RKO (cell line): ENCODE measurements around the gene WDR19.

Source experiments
- DNase-seq: peaks from one replicate; pipeline ENCODE4 v3.0.0-alpha.2; 2016; ENCODE audit warnings: low spot score

WDR19 gene

GRCh38 chr4:39303871-39304270 is 121.5 kb downstream of the WDR19 start:
- DNase-seq = no peak

GRCh38 chr4:39304651-39305050 is 122.3 kb downstream of the WDR19 start:
- DNase-seq = no peak

GRCh38 chr4:39305912-39306677 is 123.8 kb downstream of the WDR19 start:
- DNase-seq = no peak

GRCh38 chr4:39308611-39309010 is 126.3 kb downstream of the WDR19 start:
- no peak for DNase-seq

GRCh38 chr4:39312816-39313215 is 130.5 kb downstream of the WDR19 start:
- no peak for DNase-seq

- peak; percentile 91 for DNase-seq
Observed at GRCh38 chr4:39319676-39320075, 137.3 kb downstream of the WDR19 start.

GRCh38 chr4:39320381-39321115 is 138.2 kb downstream of the WDR19 start:
- peak; percentile 19 for DNase-seq

- no peak for DNase-seq
Observed at GRCh38 chr4:39323821-39324220, 141.5 kb downstream of the WDR19 start.

- no peak for DNase-seq
Observed at GRCh38 chr4:39324446-39324845, 142.1 kb downstream of the WDR19 start.

- no peak for DNase-seq
Observed at GRCh38 chr4:39324897-39325613, 142.7 kb downstream of the WDR19 start.

GRCh38 chr4:39326468-39326977 is 144.2 kb downstream of the WDR19 start:
- no peak for DNase-seq

GRCh38 chr4:39330353-39330752 is 148.0 kb downstream of the WDR19 start:
- no peak for DNase-seq

GRCh38 chr4:39331191-39331590 is 148.9 kb downstream of the WDR19 start:
- no peak for DNase-seq
